NCI-H1105 treated with DMSO at 0.1 percent for 48 hours (cell line): Measurements from ENCODE around the gene ANO10.

Experiments
- DNase-seq: peaks from one replicate; lab custom pipeline; 2025; lab: John Stamatoyannopoulos, UW

Gene ANO10

GRCh38 chr3:43413676-43414368, 208.0 kb downstream of the ANO10 start:
- no peak for DNase-seq

- peak; percentile 70 for DNase-seq
These were observed 210.4 kb downstream of the ANO10 start for GRCh38 chr3:43411429-43411828.

- DNase-seq = no peak
These were observed 211.2 kb downstream of the ANO10 start for GRCh38 chr3:43410592-43410991.

- no peak for DNase-seq
These were observed 212.3 kb downstream of the ANO10 start for GRCh38 chr3:43409506-43409905.

- no peak for DNase-seq
These were observed 215.2 kb downstream of the ANO10 start for GRCh38 chr3:43406643-43407023.

GRCh38 chr3:43405888-43406642, 215.7 kb downstream of the ANO10 start:
- DNase-seq = no peak

- DNase-seq = no peak
These were observed 220.8 kb downstream of the ANO10 start for GRCh38 chr3:43400781-43401730.

GRCh38 chr3:43400167-43400566, 221.6 kb downstream of the ANO10 start:
- no peak for DNase-seq

GRCh38 chr3:43399034-43399433, 222.8 kb downstream of the ANO10 start:
- DNase-seq = no peak

- no peak for DNase-seq
These were observed 227.7 kb downstream of the ANO10 start for GRCh38 chr3:43394041-43394554.

GRCh38 chr3:43391621-43392020, 230.2 kb downstream of the ANO10 start:
- no peak for DNase-seq

- no peak for DNase-seq
These were observed 231.6 kb downstream of the ANO10 start for GRCh38 chr3:43390255-43390588.

- DNase-seq = no peak
These were observed 232.2 kb downstream of the ANO10 start for GRCh38 chr3:43389388-43390254.

- DNase-seq = no peak
These were observed 232.9 kb downstream of the ANO10 start for GRCh38 chr3:43388915-43389314.

- no peak for DNase-seq
These were observed 233.6 kb downstream of the ANO10 start for GRCh38 chr3:43388175-43388574.

GRCh38 chr3:43379343-43379742, 242.5 kb downstream of the ANO10 start:
- no peak for DNase-seq

GRCh38 chr3:43378066-43378935, 243.5 kb downstream of the ANO10 start:
- peak; percentile 12 for DNase-seq

- no peak for DNase-seq
These were observed 248.3 kb downstream of the ANO10 start for GRCh38 chr3:43373560-43373928.

GRCh38 chr3:43372809-43373559, 248.8 kb downstream of the ANO10 start:
- DNase-seq = no peak
